Fibroblast of skin of left quadriceps (primary cell): ENCODE data around the gene UQCC5.

Source experiments
- DNase-seq, 2 experiments: peaks; one replicate each; pipeline ENCODE4 v3.0.0-alpha.2; 2013; ENCODE audit warnings: low read depth in 2 of 2

The UQCC5 gene

GRCh38 chr3:52536369-52537164, at the start of gene UQCC5:
TSS of gene UQCC5 (plus strand) at chr3:52536605. CDS start at chr3:52536756, 151 bp downstream.
- peak; percentile 96 to 97 for DNase-seq

GRCh38 chr3:52487050-52487787, 49.2 kb upstream of the UQCC5 start:
- DNase-seq = no peak

GRCh38 chr3:52487788-52488691, 48.4 kb upstream of the UQCC5 start:
- DNase-seq = no peak

- DNase-seq = no peak
These were observed 47.7 kb upstream of the UQCC5 start for GRCh38 chr3:52488746-52489145.

- DNase-seq = no peak
These were observed 47.0 kb upstream of the UQCC5 start for GRCh38 chr3:52489453-52489852.

- DNase-seq = no peak
These were observed 46.1 kb upstream of the UQCC5 start for GRCh38 chr3:52490035-52490938.

- DNase-seq = no peak
These were observed 45.4 kb upstream of the UQCC5 start for GRCh38 chr3:52490939-52491526.

GRCh38 chr3:52492059-52492458, 44.3 kb upstream of the UQCC5 start:
- DNase-seq = no peak

- no peak for DNase-seq
These were observed 43.0 kb upstream of the UQCC5 start for GRCh38 chr3:52493232-52494017.

DNA sequence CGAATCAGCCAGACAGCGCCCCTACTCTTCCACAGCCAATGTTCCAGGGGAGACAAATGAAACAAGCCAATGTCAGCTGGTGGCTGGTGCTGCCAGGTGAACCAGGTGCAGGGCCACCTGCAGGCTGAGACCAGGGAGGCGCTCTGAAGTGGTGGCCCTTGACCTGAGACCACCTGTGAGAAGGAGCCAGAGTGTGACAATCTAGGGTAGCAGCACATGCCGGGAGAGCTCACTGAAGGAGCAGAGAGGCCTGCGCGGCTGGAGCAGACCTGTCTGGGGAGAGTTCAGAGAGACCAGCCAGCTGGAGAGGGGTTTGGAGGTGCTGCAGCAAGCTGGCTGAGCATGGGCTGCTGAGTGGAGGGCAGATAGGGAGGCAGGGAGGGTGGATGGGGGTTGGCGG, 42.0 kb upstream of the UQCC5 start:
- DNase-seq = no peak

GRCh38 chr3:52494886-52495495, 41.4 kb upstream of the UQCC5 start, which contains the start of gene STAB1:
TSS of gene STAB1 (plus strand) at chr3:52495338. CDS start at chr3:52495414, 76 bp downstream.
- no peak for DNase-seq

- DNase-seq = no peak
These were observed 40.4 kb upstream of the UQCC5 start for GRCh38 chr3:52495777-52496602.

DNA sequence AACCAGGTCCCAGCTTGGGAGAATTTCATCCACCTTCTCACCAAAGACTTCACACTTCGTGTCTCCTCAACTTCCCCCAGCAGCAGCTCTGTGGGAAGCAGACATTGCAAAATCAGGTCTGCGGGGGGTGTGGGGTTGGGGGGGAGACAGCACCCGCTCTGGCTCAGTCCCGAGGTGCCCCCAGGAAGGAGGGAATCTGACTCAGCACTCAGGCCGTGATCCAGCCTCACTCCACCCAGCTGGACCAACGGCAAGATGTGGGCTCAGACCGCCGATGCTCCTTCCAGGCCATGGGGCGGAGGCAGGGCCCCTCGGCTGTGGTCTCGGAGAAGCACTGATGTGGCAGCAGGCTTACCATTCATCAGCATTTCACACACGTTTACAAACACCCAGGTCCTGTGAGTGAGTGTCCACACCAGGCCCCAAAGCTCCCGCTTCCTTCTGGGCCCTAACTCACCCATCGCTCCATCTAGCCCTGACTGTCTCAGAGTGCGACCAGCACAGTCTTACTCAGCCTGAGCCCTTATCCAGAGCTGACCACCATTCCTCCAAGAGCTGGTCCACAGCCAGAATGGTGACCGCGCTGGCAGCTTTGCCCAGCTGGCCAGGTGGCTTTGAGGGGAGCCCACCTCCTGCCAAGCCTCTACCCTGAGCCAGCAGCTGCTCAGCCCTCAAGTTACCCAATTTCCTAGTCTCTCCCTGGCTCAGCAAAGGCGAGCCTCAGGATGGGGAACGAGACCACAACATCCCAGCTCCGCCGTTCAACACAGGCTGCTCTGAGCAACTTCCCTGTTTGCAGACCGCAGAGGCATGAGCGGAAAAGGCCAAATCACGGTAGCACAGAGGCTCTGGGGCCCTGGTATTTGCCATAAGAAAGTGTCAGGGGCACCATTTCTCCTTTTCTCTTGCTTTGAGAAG, 38.0 kb upstream of the UQCC5 start:
- no peak for DNase-seq

GRCh38 chr3:52501046-52501445, 35.4 kb upstream of the UQCC5 start:
- no peak for DNase-seq

DNA sequence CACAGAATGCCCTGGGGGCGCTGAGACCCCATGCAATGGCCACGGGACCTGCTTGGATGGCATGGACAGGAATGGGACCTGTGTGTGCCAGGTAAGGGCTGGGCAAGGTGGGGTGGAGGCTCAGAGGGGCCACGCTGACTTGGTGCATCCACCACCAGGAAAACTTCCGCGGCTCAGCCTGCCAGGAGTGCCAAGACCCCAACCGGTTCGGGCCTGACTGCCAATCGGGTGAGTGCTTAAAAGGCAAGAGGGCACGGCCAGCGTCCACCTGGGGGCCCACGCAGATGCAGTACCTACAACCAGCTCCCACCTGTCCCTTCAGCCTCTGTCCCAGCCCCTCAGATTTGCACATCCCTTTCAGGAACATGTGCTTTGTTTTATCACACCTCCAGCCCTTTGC, 34.4 kb upstream of the UQCC5 start:
- DNase-seq = no peak

- DNase-seq = no peak
These were observed 33.5 kb upstream of the UQCC5 start for GRCh38 chr3:52502808-52503350.
